ENCODE measurements around the gene DCC.

Gene DCC

DNA sequence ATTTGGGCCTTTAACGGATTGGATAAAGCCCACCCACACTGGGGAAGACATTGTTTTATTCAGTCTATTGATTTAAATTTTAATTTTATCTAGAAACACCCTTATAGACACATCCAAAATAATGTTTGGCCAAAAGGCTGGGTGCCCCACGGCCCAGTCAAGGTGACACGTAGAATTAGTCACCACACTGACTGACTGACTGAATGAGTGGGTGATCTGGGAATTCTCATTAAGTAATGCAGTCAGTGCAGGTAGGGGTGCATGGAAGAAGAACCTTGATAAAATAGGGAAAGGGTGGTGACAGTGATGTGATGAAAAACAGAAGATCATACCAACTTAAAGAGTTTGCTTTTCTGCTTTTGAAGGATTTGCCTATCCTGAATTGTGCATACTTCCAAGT, 554.8 kb downstream of the DCC start:
- no peaks in the 10 kb centered on the region for H3K9me2 ChIP-seq (replicated peaks; ENCODE audit: low read depth, low read length)
- TF ChIP-seq, protein P1, sequence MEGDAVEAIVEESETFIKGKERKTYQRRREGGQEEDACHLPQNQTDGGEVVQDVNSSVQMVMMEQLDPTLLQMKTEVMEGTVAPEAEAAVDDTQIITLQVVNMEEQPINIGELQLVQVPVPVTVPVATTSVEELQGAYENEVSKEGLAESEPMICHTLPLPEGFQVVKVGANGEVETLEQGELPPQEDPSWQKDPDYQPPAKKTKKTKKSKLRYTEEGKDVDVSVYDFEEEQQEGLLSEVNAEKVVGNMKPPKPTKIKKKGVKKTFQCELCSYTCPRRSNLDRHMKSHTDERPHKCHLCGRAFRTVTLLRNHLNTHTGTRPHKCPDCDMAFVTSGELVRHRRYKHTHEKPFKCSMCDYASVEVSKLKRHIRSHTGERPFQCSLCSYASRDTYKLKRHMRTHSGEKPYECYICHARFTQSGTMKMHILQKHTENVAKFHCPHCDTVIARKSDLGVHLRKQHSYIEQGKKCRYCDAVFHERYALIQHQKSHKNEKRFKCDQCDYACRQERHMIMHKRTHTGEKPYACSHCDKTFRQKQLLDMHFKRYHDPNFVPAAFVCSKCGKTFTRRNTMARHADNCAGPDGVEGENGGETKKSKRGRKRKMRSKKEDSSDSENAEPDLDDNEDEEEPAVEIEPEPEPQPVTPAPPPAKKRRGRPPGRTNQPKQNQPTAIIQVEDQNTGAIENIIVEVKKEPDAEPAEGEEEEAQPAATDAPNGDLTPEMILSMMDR (conservative IDR thresholded peaks at IDR 0.05; ENCODE audit: low read length), result no peak
- TF ChIP-seq EZH2phosphoT487 (IDR thresholded peaks at IDR 0.05; ENCODE audit: borderline replicate concordance), result no peak
- H3F3A ChIP-seq (ENCODE audit: low read depth), result no peaks in the 10 kb centered on the region

DNA sequence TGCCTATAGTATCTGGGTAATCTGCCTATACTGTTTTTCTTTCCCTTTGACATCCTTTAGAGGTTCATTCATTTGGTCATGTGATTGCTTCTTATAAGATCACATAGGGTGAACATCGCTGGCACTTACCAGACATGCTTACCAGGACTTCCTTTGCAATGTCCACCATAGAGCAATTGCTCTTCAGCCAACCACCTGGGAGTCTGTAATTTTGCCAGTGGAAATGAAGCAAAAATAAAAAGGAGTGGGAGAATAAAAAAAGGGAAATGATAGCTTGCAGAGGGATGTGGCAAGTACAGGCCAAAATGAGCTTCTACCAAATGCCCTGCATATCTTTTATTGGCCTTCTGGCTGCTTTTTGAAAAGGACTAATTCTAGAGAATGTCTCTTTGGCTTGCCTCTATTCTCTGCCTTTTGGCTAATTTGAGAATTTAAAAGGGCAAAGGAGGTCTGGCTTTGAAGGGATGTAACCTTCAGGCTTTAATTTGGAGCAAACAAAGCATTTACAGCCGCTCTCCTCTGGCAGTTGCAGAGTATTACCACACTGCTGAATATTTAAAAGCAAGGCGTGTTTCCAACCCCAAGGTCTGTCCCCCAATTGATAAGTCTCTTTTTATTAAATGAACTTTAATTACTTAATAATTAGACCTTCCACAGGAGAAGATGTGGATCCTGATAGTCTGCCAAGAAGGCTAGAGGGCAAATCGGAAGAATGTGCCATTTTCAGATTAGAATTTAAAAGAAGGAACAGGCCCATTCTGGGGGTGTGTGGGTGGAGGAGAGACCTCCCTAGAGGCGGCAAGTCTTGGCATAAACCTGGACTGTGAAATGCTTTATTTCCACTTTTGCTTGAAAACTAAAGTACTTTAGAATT, 557.9 kb downstream of the DCC start:
- no peaks in the 10 kb centered on the region for H3K27me3 ChIP-seq (ENCODE audit: insufficient read depth, low read length, poor library complexity, severe bottlenecking)
- H3K9ac ChIP-seq (ENCODE audit: low read depth, low read length, poor library complexity, severe bottlenecking), result no peak overlapping the region
- H3F3A ChIP-seq (ENCODE audit: low read depth), result no peaks in the 10 kb centered on the region
- H3K9me2 ChIP-seq (replicated peaks; ENCODE audit: low read depth, low read length), result no peaks in the 10 kb centered on the region
- no peaks in the 10 kb centered on the region for H3K36me3 ChIP-seq (ENCODE audit: insufficient read depth, low read length)
- no peak overlapping the region for H2AFZ ChIP-seq (ENCODE audit: low read length)
- H3K9me3 ChIP-seq (ENCODE audit: insufficient read depth, low read depth, low read length), result no peaks in the 10 kb centered on the region
- H3K4me3 ChIP-seq (ENCODE audit: low read length, poor library complexity, severe bottlenecking), result no peak overlapping the region
- no peaks in the 10 kb centered on the region for H3K4me1 ChIP-seq (ENCODE audit: insufficient read depth, low read length, poor library complexity, severe bottlenecking)
- no peaks in the 10 kb centered on the region for H3K79me2 ChIP-seq (ENCODE audit: insufficient read depth, low read length)
- H4K20me1 ChIP-seq (ENCODE audit: insufficient read depth, low read length, poor library complexity, severe bottlenecking), result no peaks in the 10 kb centered on the region
- no peak overlapping the region for H3K4me2 ChIP-seq (ENCODE audit: low read depth, low read length, poor library complexity, severe bottlenecking)
- no peak for TF ChIP-seq EZH2phosphoT487 (IDR thresholded peaks at IDR 0.05; ENCODE audit: borderline replicate concordance)
- TF ChIP-seq, protein P1 (conservative IDR thresholded peaks at IDR 0.05; ENCODE audit: low read length), result no peak

More for the DNA sequence above, 554.8 kb downstream of the DCC start:
- Histone ChIP-seq H3K79me2 (ENCODE audit: insufficient read depth, low read length) (no peaks in the 10 kb centered on the region), H3K4me2 (ENCODE audit: low read depth, low read length, poor library complexity, severe bottlenecking) (no peak overlapping the region), H3K4me3 (ENCODE audit: low read length, poor library complexity, severe bottlenecking) (no peak overlapping the region), H3K9ac (ENCODE audit: low read depth, low read length, poor library complexity, severe bottlenecking) (no peak overlapping the region), H2AFZ (ENCODE audit: low read length) (no peak overlapping the region), H3K27me3 (ENCODE audit: insufficient read depth, low read length, poor library complexity, severe bottlenecking) (no peaks in the 10 kb centered on the region), H3K9me3 (ENCODE audit: insufficient read depth, low read depth, low read length) (no peaks in the 10 kb centered on the region), H3K4me1 (ENCODE audit: insufficient read depth, low read length, poor library complexity, severe bottlenecking) (no peaks in the 10 kb centered on the region), H4K20me1 (ENCODE audit: insufficient read depth, low read length, poor library complexity, severe bottlenecking) (no peaks in the 10 kb centered on the region), H3K36me3 (ENCODE audit: insufficient read depth, low read length) (no peaks in the 10 kb centered on the region)

DNA sequence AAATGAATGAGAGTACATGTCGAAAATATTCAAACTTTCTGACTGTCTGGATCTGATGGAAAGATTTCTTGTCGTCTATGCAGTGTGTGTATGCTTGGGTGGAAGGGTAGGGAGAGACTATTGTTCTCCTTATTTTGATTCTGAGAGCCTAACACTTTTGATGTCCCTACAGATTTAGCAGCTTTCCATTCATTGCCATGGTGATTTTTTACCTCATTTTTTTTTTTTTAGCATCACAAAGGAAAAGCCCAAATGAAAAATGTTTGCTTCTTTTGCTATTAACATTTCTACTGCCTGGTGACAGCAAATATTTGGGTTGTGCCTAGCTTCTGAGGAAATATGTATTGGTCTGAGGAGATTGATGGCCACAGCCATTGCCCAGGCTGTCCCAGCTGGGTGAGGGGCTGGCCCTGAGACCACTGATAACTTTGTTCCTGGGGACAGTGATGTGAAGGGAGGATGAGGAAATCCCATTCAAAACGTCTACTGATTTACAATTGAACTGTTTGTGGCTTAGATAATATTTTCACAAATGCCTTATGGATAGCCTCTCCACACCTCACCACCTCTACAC, 558.6 kb downstream of the DCC start:
- Histone ChIP-seq H3K36me3 (ENCODE audit: insufficient read depth, low read length) (no peaks in the 10 kb centered on the region), H3K4me1 (ENCODE audit: insufficient read depth, low read length, poor library complexity, severe bottlenecking) (no peaks in the 10 kb centered on the region), H3F3A (ENCODE audit: low read depth) (no peaks in the 10 kb centered on the region), H2AFZ (ENCODE audit: low read length) (no peak overlapping the region), H3K4me3 (ENCODE audit: low read length, poor library complexity, severe bottlenecking) (no peak overlapping the region), H3K4me2 (ENCODE audit: low read depth, low read length, poor library complexity, severe bottlenecking) (no peak overlapping the region), H3K27me3 (ENCODE audit: insufficient read depth, low read length, poor library complexity, severe bottlenecking) (no peaks in the 10 kb centered on the region), H4K20me1 (ENCODE audit: insufficient read depth, low read length, poor library complexity, severe bottlenecking) (no peaks in the 10 kb centered on the region), H3K9ac (ENCODE audit: low read depth, low read length, poor library complexity, severe bottlenecking) (no peak overlapping the region), H3K9me2 (replicated peaks; ENCODE audit: low read depth, low read length) (no peaks in the 10 kb centered on the region), H3K79me2 (ENCODE audit: insufficient read depth, low read length) (no peaks in the 10 kb centered on the region), H3K9me3 (ENCODE audit: insufficient read depth, low read depth, low read length) (no peaks in the 10 kb centered on the region)
- TF ChIP-seq, protein P1 (conservative IDR thresholded peaks at IDR 0.05; ENCODE audit: low read length), result no peak
- no peak for TF ChIP-seq EZH2phosphoT487 (IDR thresholded peaks at IDR 0.05; ENCODE audit: borderline replicate concordance)

All from Loucy (cell line).